ENCODE measurements around the gene CFAP69. TPM values are rescaled to one million over a fixed set of nuclear protein-coding genes. Genes with fewer than 3 reads are reported as not detected.

Gene CFAP69
- total and polyA plus RNA-seq, 10 of the 15 experiments (the other 5 are each of a cell fraction or from before 2014, with no cell fraction given) = 0.11 to 3.1 (median 0.48) TPM; not detected in 1

DNA sequence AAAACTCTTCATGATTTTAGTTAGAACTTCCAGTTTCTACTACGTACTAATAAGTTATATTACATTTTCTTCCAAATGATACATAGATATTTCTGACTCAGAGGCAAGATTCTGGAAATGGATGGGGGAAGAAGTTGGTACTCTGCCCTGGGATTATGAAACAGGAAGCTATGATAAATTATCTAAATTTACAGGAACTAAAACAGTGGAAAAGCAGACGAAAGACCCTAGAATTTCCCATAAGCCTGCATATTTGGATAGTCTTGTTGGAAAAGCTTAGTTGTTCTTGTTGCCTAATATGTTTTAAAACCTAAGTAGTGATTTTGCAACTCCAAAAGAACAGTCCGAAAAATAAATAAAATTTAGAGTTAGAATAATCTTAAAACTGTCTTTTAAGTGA is 21.8 kb downstream of the CFAP69 start (continued):
- TF ChIP-seq SIN3A (IDR thresholded peaks at IDR 0.05; ENCODE audit: low read depth, low read length) (no peak), KDM1A (IDR thresholded peaks at IDR 0.05; ENCODE audit: borderline replicate concordance) (no peak), EED (IDR thresholded peaks at IDR 0.05; ENCODE audit: low read depth) (no peak), EGR1 (IDR thresholded peaks at IDR 0.05; ENCODE audit: borderline replicate concordance in 1 of 2, low read depth in 2 of 2, low read length in 2 of 2) (no peak), KAT2A (conservative IDR thresholded peaks at IDR 0.05; ENCODE audit: control insufficient read depth, low read depth, low read length) (no peak), BRCA1 (IDR thresholded peaks at IDR 0.05; ENCODE audit: low read depth, low read length) (no peak)
- TF ChIP-seq, protein P1, sequence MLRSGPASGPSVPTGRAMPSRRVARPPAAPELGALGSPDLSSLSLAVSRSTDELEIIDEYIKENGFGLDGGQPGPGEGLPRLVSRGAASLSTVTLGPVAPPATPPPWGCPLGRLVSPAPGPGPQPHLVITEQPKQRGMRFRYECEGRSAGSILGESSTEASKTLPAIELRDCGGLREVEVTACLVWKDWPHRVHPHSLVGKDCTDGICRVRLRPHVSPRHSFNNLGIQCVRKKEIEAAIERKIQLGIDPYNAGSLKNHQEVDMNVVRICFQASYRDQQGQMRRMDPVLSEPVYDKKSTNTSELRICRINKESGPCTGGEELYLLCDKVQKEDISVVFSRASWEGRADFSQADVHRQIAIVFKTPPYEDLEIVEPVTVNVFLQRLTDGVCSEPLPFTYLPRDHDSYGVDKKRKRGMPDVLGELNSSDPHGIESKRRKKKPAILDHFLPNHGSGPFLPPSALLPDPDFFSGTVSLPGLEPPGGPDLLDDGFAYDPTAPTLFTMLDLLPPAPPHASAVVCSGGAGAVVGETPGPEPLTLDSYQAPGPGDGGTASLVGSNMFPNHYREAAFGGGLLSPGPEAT (IDR thresholded peaks at IDR 0.05; ENCODE audit: low read depth) = no peak

DNA sequence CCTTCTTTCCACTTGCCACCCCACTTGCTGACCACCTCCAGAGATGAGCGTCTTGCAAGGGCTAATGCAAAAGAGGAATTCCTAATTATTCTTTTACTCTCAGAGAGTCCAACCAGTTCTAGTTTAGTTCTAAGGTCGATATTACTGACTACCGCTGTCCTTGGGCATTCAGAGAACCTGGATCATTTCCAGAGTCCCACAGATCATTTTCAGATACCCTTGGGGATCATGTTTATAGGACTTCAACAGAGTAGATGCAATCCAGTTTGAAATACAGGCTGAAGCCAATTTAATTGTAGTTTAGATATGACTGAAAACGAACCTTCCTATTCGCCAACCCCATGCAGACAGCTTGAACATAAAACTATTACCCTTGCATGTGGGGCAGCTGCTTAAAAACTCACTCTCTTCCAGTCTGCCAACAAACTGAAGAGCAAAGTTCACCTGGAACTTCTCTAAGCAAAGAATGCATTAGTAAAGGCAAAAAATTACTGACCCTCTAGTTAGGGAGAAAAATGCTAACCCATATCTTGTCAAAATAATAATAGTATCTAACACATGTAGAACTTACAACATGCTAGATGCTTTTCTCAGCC is 22.4 kb downstream of the CFAP69 start:
- Histone ChIP-seq H3K79me2 (ENCODE audit: control insufficient read depth, insufficient read depth, low read length) (no peaks in the 10 kb centered on the region), H3K4me3 (no peak overlapping the region), H3K4me1 (ENCODE audit: control insufficient read depth, insufficient read depth, low read length) (no peaks in the 10 kb centered on the region), H3K27me3 (replicated peaks in 1 of 2; ENCODE audit: control insufficient read depth in 2 of 2, insufficient read depth in 2 of 2, low read length in 1 of 2) (0 out of 4 replicates have a peak, but pooled peaks cover 0 to 2% of the 10 kb centered on the region in 2 experiments), H3K4me2 (ENCODE audit: control insufficient read depth, insufficient read depth) (no peak overlapping the region), H3K9ac (ENCODE audit: control insufficient read depth, insufficient read depth, low read length) (no peak overlapping the region), H4K20me1 (ENCODE audit: control insufficient read depth, insufficient read depth) (no peaks in the 10 kb centered on the region), H2AFZ (ENCODE audit: control insufficient read depth, low read depth, low read length) (no peak overlapping the region), H3K36me3 (ENCODE audit: control insufficient read depth in 2 of 2, insufficient read depth in 2 of 2, low read length in 1 of 2) (no peaks in the 10 kb centered on the region), H3K27ac (ENCODE audit: control insufficient read depth, insufficient read depth) (no peak overlapping the region), H3K9me3 (replicated peaks; ENCODE audit: control insufficient read depth, insufficient read depth, low read length) (no peaks in the 10 kb centered on the region)
- CTCF ChIA-PET = interaction anchor here (0.6 to 2.8 kb wide), 4 partner anchors 31 to 160 kb away, joined by 3 to 16 read pairs (median 5); partner anchors contain the start of gene STEAP1
- intact Hi-C loops (cut with micrococcal nuclease; ENCODE audit: unreplicated experiment) (no loop called here), in situ Hi-C loops (cut with MboI) (no loop called here)
- SMC1A ChIA-PET (ENCODE audit: uncharacterized antibody, unreplicated experiment) = interaction anchor here (0.9 to 1.5 kb wide), 6 partner anchors 10 to 163 kb away, joined by 3 to 7 read pairs (median 4); no protein-coding TSS in a partner anchor
- no peak for DNase-seq (ENCODE audit: low read depth, low spot score)
- FAIRE-seq = no peak
- POLR2A ChIA-PET = no interaction called here
- no peak for ATAC-seq
- no TSS peak for BruUV-seq (replicated peaks)
- RAD21 ChIA-PET (ENCODE audit: unreplicated experiment) = interaction anchor here (1.0 to 2.4 kb wide), 3 partner anchors 9 to 160 kb away, joined by 3 to 7 read pairs (median 3); no protein-coding TSS in a partner anchor
- 29% methylated on average over 5 of the region's 5 CpGs for WGBS (ENCODE audit: insufficient coverage, insufficient replicate concordance, low lambda C conversion rate, missing lambda C conversion rate)
- no peak for TF ChIP-seq CREM (IDR thresholded peaks at IDR 0.05; ENCODE audit: low read depth)
- no peak for TF ChIP-seq SREBF2 (IDR thresholded peaks at IDR 0.05; ENCODE audit: low read length)
- TF ChIP-seq, protein P2, sequence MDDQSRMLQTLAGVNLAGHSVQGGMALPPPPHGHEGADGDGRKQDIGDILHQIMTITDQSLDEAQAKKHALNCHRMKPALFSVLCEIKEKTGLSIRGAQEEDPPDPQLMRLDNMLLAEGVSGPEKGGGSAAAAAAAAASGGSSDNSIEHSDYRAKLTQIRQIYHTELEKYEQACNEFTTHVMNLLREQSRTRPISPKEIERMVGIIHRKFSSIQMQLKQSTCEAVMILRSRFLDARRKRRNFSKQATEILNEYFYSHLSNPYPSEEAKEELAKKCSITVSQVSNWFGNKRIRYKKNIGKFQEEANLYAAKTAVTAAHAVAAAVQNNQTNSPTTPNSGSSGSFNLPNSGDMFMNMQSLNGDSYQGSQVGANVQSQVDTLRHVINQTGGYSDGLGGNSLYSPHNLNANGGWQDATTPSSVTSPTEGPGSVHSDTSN (IDR thresholded peaks at IDR 0.05; ENCODE audit: insufficient replicate concordance, low read depth, low read length) = no peak
- TF ChIP-seq RFX5 (IDR thresholded peaks at IDR 0.05; ENCODE audit: low read depth, low read length) = no peak
- TF ChIP-seq FOXM1 (IDR thresholded peaks at IDR 0.05; ENCODE audit: low read depth, low read length) = no peak
- TF ChIP-seq, protein P3, sequence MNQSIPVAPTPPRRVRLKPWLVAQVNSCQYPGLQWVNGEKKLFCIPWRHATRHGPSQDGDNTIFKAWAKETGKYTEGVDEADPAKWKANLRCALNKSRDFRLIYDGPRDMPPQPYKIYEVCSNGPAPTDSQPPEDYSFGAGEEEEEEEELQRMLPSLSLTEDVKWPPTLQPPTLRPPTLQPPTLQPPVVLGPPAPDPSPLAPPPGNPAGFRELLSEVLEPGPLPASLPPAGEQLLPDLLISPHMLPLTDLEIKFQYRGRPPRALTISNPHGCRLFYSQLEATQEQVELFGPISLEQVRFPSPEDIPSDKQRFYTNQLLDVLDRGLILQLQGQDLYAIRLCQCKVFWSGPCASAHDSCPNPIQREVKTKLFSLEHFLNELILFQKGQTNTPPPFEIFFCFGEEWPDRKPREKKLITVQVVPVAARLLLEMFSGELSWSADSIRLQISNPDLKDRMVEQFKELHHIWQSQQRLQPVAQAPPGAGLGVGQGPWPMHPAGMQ (IDR thresholded peaks at IDR 0.05; ENCODE audit: borderline replicate concordance) = no peak
- TF ChIP-seq IRF4 (IDR thresholded peaks at IDR 0.05; ENCODE audit: low read depth, low read length) = no peak
- TF ChIP-seq CHD4 (IDR thresholded peaks at IDR 0.05) = no peak

All from GM12878 (cell line).